ENCODE results near the gene TRIM17.

Gene TRIM17

DNA sequence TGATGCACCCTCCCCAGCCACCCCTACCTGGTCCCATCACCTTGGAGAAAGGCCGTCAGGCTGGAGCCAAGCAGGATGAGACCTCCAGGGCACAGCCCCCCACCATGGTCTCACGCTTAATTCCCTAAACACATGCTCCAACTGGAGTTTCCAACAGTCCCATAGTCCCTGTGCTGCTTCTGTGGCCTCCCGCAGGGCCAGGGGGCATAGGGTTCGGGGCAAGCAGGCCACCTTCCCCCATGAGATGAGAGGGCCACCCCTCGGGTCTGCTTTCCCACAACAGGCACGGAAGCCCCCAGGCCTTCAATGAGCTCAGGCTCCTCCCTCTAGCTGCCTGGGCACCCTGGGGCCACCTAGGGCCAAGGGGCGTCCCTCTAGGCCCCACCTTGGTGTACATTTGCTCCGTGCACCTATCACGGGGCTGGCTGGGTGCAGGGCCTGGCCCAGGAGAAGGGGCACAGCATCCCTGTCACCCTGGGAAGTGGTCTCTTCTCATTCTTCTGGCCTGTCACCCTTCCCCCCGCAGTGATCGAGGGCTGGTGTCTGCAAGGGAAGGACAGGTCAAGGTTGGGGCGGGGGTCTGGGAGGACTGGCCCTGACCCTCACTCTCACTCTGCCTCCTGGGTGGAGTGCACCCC, 52.5 kb downstream of the TRIM17 start:
- TF ChIP-seq POLR2A (IDR thresholded peaks at IDR 0.05; ENCODE audit: low read length) (no peak), GATA1 (IDR thresholded peaks at IDR 0.05; ENCODE audit: low read depth, low read length) (no peak)
- no peak for DNase-seq

- no peak for DNase-seq
- TF ChIP-seq POLR2A (IDR thresholded peaks at IDR 0.05; ENCODE audit: low read length) (no peak), GATA1 (IDR thresholded peaks at IDR 0.05; ENCODE audit: low read depth, low read length) (no peak)
Measured at GRCh38 chr1:228363686-228364067, 53.0 kb downstream of the TRIM17 start.

- no peak for DNase-seq
- TF ChIP-seq POLR2A (IDR thresholded peaks at IDR 0.05; ENCODE audit: low read length) = no peak
- no peak for TF ChIP-seq GATA1 (IDR thresholded peaks at IDR 0.05; ENCODE audit: low read depth, low read length)
Measured at GRCh38 chr1:228362884-228363450, 53.7 kb downstream of the TRIM17 start.

DNA sequence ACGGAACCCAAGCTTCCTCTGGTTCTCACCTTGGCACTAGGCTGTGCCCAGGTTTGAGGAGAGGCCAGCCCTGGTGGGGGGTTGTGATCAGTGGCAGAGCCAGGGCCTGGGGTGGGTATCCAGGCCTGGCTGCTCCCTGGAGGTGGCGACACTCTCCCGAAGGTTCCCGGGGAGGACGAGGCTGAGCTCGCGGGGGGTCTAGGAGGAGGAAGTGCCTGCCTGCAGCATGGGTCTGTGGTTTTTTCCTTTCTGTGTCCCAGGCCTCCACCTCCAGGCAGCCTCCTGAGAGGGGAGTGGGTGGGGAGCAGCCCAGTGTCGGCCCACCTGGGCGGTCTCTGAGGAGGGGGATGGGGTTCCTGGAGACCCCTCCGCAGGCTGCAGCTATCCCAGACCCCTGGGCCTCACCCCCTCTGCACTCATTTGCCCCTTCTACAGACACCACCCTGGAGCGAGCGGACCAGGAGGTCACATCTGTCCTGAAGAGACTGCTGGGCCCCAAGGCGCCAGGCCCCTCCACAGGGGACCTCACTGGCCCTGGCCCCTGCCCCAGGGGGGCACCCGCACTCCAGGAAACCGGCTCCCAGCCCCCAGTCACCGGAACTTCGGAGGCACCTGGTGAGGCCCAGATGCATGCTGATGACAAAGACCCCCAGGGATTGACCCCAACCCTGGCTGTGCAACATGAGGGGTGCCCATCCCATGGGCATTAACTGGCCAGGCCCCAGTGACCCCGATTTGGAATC, 54.3 kb downstream of the TRIM17 start:
- no peak for TF ChIP-seq POLR2A (IDR thresholded peaks at IDR 0.05; ENCODE audit: low read length)
- TF ChIP-seq GATA1 (IDR thresholded peaks at IDR 0.05; ENCODE audit: low read depth, low read length) = no peak
- no peak for DNase-seq

- no peak for TF ChIP-seq GATA1 (IDR thresholded peaks at IDR 0.05; ENCODE audit: low read depth, low read length)
- TF ChIP-seq POLR2A (IDR thresholded peaks at IDR 0.05; ENCODE audit: low read length) = no peak
- no peak for DNase-seq
Measured at GRCh38 chr1:228361314-228362140, 55.1 kb downstream of the TRIM17 start.

DNA sequence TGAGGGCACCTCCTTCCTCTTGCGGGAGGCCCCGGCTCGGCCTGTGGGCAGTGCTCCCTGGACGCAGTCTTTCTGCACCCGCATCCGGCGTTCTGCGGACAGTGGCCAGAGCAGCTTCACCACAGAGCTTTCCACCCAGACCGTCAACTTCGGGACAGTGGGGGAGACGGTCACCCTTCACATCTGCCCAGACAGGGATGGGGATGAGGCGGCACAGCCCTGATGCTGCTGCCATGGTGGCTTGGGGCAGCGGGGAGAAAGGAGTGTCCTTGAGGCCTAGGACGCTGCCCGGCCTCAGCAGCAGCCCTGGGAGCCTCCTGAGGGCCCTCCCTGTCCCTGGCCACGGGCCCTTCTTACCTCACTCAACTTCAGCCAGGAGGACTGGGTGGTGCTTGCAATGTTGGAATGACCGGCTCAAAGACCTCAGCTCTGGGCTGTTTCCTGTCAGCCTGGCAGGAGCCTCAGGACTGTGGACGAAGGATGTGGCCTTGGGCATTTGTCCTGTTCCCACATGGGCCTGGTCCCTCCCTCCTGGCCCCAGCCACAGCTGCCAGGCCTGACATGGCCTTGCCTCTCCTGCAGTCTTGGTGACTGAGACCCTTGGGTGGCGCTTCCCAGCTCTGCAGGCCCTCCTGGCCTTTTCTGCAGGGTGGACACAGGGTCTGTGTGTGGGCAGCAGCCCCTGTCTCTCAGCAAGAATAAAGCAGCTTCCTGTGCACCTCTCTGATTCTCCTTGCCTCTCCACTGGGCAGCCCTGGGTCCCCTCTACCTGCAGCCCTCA, 55.9 kb downstream of the TRIM17 start:
- no peak for DNase-seq
- TF ChIP-seq POLR2A (IDR thresholded peaks at IDR 0.05; ENCODE audit: low read length) (no peak), GATA1 (IDR thresholded peaks at IDR 0.05; ENCODE audit: low read depth, low read length) (no peak)

DNA sequence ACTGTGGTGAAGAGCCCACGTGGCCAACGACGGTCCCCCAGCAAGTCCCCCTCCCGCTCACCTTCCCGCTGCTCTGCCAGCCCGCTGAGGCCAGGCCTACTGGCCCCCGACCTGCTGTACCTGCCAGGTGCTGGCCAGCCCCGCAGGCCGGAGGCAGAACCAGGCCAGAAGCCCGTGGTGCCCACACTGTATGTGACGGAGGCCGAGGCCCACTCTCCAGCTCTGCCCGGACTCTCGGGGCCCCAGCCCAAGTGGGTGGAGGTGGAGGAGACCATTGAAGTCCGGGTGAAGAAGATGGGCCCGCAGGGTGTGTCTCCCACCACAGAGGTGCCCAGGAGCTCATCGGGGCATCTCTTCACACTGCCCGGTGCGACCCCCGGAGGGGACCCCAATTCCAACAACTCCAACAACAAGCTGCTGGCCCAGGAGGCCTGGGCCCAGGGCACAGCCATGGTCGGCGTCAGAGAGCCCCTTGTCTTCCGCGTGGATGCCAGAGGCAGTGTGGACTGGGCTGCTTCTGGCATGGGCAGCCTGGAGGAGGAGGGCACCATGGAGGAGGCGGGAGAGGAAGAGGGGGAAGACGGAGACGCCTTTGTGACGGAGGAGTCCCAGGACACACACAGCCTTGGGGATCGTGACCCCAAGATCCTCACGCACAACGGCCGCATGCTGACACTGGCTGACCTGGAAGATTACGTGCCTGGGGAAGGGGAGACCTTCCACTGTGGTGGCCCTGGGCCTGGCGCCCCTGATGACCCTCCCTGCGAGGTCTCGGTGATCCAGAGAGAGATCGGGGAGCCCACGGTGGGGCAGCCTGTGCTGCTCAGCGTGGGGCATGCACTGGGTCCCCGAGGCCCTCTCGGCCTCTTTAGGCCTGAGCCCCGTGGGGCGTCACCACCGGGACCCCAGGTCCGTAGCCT, 56.8 kb downstream of the TRIM17 start:
- TF ChIP-seq GATA1 (IDR thresholded peaks at IDR 0.05; ENCODE audit: low read depth, low read length) (no peak), POLR2A (IDR thresholded peaks at IDR 0.05; ENCODE audit: low read length) (no peak)
- DNase-seq = no peak

DNA sequence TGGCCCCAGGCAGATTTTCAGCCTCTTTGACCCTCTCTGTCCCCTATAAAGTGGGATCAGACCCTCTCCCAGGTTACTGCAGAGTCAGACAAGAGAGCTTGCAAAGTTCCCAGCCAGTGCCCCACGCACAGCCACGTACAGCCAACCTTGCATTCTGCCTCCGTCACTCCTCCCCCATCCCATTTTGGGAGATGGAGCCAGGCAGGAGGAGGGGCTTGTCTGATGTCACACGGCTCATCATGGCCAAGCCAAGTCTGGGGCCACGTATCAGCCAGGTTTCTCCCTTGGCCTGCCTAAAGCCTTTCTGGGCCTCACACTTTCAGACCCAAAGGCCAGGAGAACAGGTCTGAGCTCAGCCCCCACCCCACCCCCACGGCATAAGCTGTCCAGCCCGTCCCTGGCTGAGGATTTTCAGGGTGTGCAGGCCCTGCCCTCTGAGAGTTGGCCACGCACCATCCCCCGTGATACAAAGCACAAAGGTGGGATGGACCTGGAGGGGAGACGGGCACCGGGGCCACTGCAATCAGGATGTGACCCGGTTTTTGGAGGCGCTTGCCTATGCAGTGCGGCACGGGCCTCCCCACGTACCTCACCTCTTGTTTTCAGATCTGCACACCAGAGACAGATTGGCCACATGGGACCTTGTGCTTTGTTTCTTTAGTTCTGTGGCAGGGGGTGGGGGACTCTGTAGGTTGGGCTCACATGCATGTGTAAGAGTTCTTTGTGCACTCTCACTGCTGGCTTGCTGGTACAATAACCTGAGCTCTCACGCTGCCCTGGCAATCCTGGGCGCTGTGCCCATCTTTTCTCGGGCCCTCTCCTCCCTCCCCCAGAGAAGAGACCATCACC, 57.7 kb downstream of the TRIM17 start:
- no peak for TF ChIP-seq GATA1 (IDR thresholded peaks at IDR 0.05; ENCODE audit: low read depth, low read length)
- no peak for TF ChIP-seq POLR2A (IDR thresholded peaks at IDR 0.05; ENCODE audit: low read length)
- no peak for DNase-seq

DNA sequence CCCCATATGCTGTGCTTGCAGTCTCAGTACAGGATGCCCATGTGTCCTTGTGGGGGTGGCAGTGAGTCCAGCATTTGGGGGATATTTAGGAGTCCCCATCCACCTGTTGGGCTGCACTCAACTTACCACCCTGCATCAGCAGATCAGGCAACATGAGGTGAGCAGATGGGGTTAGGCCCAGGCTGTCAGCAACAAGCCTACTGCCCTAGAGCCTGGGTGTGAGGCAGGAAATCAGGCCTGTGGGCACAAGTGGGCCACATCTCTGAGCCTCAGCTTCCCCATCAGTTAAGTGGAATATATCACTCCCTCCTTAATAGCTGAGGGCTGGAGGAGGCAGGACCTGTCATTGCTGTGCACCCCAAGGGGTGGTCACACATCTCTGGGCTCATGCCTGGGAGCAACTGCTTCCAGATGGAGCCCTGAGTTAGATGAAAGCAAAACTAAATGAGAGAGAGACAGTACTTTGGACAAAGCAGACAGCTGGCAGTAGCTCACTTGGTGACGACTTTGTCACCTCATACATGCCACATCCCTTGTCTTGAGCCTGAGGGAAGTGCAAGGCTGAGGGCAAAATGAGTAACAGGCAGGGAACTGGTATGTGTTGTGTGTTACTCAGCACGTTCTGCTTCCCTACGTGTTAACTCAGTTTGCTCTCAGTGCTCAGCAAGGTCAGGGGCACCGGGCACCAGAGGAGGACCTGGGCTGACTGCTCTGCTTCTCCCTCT, 58.5 kb downstream of the TRIM17 start:
- no peak for DNase-seq
- TF ChIP-seq POLR2A (IDR thresholded peaks at IDR 0.05; ENCODE audit: low read length) (no peak), GATA1 (IDR thresholded peaks at IDR 0.05; ENCODE audit: low read depth, low read length) (no peak)
